ENCODE data around the gene ZBTB47.

The ZBTB47 gene

DNA sequence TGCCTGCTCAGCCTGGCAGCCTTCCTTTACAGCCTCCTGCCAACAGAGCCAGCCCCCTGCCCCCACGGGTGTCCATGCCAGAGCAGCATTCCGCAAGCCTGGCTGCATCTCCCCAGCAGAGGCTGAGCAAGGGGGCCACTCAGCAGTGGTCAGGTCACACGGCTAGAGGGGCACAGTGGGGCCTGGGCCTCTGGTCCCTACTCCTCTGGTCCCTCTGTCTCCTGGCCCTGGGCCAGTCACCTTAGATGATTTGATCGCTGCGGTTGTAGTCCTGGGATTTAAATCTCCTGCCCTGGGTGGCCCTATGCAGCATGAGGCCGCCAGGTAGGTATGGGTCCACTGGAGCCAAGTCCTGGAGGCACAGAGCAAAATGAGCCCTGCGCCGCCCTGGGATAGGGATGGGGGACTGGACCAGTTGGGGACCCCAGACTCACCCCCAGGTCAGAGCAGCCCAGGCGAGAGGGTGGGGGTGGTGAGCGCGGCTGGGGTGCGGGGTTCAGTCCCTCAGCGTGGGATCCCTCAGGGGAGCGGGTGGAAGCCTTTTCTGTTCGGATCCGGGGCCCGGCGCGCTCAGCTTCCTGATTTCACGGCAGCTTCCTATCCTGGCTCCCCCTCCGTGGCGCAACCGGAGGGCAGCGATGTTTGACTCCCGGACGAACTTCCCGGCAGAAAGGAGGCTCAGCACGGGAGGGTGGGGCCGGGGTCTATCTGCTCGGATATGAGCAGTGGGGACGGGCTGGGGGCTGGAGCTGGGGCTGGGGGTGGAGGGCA lies at the start of gene ZBTB47:
Gene ZBTB47 (plus strand): TSS at position 138 of the 771 bp plus-strand sequence. CDS start 4,659 bp downstream, outside the sequence.
- no peak for DNase-seq

DNA sequence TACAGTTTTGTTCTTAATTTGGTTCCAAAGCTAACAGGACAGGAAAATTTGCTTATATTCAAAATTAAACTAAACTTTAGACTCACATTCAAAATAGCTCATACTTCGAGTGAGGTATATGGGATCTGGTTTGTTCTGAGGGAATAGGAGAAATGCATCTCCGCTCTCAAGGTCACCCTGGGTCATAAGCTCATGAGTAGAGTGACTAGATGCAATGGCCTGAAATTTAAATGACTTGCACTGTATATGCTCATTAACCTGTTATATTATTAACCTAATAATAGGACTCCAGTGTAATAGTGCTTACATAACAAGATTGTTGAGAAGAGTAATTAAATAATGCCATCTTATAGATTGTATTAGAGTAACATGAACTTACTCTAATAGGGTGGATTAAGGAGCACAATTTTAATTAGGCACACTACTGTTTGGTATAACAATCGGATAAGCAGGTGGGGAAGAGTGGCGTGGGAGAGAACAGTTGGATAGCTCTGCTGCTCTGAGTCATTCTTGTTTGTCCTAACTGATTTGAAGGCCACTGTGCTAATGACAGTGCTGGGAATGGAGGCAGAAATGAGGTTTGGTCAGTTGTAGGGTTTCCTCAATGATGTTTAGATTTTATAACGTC lies 47.8 kb upstream of the ZBTB47 start:
- no peak for DNase-seq

DNA sequence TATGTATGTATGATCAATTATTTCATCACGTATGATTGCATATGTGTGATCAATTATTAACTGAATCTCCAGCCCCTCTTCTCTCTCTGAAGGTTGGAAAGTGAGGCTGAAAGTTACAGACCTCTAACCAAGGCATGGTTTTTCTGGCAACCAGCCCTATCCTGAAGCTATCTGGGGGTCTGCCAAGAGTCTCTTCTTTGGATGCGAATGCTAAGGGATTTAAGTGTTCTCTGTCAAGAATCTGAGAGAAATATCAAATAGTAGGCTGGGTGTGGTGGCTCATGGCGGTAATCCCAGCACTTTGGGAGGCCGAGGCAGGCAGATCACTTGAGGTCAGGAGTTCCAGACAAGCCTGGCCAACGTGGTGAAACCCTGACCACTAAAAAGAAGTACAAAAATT lies 44.9 kb upstream of the ZBTB47 start:
- DNase-seq, result no peak

DNA sequence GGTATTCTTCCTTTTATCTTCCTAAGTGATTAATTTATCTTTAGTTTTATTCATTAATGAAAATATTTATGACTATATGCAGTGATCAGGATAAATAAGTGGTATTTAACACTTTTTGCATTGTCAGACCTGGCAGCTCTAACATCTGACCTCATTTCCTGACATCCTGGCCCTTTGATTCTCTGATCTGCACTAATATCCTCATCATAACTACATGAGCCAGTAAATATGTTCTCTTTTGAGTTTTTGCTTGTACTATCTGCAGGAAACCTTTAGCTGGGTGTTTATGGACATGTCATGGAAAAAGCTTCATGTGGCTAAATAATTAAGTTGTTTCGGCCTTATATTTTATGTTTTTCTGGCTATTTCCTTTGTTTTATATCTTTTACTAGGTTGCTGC lies 42.5 kb upstream of the ZBTB47 start:
- DNase-seq, result peak in 1 of 2 donors; percentile 48

DNA sequence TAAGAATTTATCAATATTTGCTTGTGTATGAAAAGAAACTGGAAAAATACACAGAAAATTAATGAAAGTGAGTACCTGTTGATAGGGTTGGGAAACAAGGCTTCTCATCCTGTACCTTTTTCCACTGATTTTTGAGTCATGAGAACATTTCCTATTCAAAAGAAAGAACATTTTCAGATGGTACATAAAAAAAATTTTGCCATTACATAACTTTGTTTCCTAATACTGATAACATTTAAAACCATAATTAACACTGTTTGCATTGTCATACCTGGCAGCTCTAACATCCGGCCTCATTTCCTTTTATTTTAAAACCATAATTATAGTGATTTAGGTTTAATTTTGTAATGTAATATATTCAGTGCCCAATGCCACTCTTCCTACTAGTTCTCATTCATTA lies 41.3 kb upstream of the ZBTB47 start:
- DNase-seq, result peak in 1 of 2 donors; percentile 19

DNA sequence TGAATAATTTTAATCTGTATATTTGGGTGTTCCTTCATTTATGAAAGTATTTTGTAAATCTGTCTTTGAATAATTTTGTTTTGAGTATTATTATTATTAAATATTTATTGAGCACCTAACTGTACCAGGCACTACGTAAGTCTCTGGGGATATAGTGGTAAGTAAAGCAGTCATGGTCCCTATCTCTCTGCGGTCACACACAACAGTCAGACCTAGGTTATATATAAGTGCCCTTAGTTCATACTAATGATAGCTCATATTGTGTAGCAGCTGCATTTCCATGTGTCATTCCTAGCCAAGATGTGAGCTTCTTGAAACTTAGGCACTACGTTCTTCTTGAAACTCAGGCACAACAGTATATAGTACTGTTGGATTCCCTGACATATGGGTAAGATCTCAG lies 40.6 kb upstream of the ZBTB47 start:
- DNase-seq, result no peak

DNA sequence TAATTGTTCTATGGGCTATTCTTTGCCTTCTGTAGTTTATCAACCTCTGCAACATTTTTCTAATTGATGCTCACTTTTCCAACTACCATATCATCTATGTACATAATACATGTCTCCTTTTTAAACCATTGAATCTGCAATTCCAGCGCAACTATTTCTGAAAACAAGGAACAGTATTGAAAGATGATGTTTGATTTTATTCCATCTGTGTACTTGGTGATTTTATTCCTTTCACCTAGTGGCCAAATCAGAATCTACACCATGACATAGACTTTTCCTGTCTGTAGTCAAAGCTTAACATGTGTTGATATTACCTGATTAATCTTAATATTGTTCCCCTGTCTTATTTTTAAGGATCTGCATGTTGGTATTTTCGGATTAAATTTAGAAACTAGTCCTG lies 40.0 kb upstream of the ZBTB47 start:
- peak in 1 of 2 donors; percentile 37 for DNase-seq

DNA sequence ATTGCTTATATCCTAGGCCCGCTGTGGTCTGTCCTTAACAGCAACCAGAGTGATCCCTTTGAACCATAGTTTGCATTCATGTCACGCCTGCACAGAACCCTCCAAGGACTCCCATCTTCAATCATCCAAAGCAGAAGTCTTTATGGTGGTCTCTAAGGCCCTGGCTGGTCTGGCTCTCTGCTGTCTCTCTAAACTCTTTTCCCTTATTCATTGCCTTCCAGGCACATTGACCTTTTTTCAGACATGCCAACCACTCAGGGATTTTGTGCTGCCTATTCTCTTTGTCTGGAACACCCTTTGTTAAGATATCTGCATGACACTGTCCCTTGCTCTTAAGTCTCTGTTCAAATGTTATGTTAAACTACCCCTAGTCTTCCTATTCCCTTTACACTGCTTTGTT lies 21.9 kb upstream of the ZBTB47 start:
- DNase-seq, result no peak

DNA sequence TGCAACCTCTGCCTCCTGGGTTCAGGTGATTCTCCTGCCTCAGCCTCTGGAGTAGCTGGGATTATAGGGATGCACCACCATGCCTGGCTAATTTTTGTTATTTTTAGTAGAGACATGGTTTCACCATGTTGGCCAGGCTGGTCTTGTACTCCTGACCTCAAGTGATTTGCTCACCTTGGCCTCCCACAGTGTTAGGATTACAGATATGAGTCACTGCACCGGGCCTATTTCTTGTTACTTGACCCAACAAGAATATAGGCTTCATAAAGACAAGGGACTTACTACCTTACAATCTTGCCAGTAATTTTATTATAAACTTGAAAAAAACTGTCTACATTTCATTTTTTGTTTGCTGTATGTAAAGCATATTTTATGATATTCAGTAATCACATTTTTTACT lies 21.4 kb upstream of the ZBTB47 start:
- DNase-seq, result no peak

DNA sequence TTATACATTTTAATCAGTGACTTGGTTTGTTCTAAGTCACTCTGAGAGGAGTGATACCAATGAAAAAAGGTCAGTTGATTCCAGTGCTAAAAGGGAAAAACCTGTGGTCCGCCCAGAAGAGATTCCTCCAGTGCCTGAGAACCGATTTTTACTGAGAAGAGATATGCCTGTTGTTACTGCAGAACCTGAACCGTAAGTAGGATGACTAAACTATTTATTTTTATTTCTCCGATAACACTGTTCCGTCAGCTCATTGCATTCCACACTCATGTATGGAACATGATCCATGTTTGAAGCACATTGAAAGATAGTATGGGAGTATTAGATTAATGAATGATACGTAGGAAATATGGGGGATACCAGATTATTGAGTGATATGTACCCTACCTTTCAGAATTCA lies 20.0 kb upstream of the ZBTB47 start:
- DNase-seq, result no peak

DNA sequence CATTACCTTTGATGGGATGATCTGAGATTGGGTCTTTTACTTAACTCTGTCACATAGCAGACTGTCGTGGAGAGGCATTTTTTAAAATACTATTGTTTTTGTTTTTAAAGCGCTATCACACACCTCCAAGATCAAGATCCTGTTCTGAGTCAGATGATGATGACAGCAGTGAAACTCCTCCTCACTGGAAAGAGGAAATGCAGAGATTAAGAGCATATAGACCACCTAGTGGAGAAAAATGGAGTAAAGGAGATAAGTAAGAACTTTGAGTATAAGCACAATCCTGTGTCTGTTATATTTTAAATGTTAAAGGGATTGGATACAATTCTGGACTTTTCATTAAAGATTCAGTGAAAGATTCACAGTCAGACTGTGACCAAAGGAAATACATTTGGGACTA lies 18.4 kb upstream of the ZBTB47 start:
- peak in 1 of 2 donors; percentile 34 for DNase-seq

DNA sequence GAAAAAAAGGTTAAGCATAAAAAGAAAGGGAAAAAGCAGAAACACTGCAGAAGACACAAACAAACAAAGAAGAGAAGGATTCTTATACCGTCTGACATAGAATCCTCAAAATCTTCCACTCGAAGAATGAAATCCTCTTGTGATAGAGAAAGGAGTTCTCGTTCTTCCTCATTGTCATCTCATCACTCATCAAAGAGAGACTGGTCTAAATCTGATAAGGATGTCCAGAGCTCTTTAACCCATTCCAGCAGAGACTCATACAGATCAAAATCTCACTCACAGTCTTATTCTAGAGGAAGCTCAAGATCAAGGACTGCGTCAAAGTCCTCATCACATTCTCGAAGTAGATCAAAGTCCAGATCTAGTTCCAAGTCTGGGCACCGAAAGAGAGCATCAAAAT lies 16.5 kb upstream of the ZBTB47 start:
- DNase-seq, result no peak

DNA sequence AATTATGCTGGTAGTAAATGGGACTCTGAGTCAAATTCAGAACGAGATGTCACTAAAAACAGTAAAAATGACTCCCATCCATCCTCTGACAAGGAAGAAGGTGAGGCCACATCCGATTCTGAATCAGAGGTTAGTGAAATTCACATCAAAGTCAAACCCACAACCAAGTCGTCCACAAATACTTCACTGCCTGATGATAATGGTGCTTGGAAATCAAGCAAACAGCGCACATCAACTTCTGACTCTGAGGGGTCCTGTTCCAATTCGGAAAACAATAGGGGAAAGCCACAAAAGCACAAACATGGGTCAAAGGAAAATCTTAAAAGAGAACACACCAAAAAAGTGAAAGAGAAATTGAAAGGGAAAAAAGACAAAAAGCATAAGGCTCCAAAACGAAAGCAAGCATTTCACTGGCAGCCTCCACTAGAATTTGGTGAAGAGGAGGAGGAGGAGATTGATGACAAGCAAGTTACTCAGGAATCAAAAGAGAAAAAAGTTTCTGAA lies 15.1 kb upstream of the ZBTB47 start:
- DNase-seq, result peak in 1 of 2 donors; percentile 75

DNA sequence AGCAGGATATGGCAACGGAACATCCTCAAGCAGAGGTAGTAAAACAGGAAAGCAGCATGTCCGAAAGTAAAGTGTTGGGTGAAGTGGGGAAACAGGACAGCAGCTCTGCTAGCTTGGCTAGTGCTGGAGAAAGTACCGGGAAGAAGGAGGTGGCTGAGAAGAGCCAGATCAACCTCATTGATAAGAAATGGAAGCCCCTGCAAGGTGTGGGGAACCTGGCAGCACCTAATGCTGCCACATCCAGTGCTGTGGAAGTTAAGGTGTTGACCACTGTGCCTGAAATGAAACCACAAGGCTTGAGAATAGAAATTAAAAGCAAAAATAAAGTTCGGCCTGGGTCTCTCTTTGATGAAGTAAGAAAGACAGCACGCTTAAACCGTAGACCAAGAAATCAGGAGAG lies 14.3 kb upstream of the ZBTB47 start:
- DNase-seq, result peak in 1 of 2 donors; percentile 39

DNA sequence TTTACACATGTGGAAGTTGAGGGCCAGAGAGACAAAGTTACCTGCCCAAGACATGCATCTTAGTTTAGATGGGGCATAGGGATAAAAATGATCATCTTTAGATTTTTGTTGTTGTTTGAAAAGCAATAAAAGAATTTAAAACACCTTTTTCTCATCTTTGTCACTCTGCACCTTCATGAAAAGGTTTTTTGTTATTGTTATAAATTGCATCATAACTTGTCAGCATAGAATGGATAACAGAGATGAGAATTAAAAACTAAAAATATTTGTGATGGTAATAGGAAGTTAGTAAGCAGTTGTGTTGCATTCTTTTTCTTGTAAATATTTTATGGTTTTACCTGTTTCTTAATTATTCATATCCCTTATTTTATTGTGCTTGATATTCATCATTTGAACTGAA lies 13.4 kb upstream of the ZBTB47 start:
- no peak for DNase-seq

DNA sequence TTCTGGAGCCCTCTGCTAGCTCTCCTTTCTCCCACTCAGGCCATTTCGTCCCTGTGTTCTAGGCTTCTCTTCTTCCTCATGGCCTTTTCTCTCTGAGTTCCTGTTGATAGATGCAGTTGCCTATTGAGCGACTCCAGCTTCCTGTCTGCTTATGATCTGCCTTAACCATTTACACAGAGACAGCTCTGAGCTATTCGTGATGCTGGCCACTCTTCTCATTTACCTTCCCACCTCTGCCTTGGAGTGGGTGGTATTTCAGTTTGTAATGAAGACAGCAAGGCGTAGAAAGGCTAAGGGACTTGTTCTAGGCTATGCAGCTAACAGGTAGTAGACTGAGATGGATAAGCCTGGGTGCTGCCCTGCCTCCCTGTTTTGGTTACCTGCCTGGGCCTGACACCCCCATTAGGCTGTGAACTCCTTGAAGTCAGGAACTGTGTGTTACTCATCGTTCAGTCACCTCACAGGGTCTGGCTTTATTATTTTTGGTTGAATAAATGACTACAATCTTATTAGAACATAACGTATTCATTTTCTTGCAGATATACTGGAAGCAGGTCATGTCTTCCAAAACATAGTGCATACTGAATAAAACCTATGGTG lies 12.6 kb upstream of the ZBTB47 start:
- DNase-seq, result no peak

DNA sequence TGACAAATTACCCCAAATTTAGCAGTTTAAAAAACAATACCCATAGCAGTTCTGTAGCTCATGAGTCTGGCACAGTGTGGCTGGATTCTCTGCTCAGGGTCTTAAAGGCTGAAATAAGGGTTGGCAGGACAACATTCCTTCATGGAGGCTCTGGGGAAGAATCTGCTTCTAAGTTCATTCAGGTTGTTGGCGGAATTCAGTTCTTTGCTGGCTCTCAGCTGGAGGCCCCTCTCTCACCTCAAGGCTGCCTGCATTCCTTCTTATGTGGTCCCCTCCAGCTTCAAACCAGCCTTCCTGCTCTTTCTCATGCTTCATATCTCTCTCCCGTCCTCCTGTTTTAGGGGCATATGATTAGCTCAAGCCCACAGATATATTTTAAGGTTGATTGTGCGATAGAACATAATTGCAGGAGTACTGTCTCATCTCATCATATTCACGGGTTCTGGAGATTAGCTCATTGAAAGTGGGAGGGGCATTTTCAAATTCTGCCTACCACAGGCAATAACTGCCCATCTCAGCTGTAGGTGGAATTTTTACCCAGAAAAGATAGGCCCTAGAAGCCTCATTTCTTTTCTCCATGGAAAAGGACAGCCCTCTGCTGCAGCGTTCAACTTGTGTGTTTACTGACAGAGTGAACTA lies 5.6 kb upstream of the ZBTB47 start:
- no peak for DNase-seq

DNA sequence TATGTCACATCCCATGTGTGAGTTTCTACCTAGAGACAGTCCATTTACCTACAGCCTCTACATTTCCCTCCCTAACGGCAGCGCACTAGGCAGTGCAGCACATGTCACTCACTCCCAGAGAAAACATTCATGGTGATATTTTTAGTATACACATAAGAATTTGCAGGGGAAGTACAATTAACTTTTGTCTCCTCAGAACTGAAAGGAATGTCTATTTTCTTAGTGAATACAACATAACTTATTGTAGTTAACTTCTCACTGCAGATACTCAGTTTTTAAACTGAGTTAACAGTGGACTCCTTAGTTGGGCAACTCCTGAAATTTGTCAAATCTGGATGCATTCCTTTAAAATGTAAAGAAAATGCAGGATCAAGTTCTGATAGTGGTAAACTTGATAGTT lies 4.5 kb upstream of the ZBTB47 start:
- no peak for DNase-seq

DNA sequence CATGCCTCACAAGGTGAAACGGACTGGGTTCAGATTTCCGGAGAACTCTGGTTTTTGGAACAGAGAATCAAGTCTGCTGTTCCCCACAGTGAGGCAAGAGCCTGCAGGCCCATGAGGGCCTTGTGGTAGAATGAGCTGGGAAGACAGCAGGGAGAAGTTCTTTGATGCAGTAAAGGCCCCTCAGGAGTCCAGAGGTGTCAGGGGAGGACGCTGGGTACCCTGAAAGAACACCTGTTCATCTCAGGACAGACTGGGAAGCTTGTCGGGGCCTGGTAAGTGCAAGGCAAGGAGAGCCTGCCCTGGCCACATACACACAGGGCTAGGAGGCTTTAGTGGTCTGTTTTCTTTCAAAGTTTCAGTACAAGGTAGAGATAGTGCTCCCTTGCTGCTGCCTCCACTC lies 3.7 kb upstream of the ZBTB47 start:
- DNase-seq, result no peak

DNA sequence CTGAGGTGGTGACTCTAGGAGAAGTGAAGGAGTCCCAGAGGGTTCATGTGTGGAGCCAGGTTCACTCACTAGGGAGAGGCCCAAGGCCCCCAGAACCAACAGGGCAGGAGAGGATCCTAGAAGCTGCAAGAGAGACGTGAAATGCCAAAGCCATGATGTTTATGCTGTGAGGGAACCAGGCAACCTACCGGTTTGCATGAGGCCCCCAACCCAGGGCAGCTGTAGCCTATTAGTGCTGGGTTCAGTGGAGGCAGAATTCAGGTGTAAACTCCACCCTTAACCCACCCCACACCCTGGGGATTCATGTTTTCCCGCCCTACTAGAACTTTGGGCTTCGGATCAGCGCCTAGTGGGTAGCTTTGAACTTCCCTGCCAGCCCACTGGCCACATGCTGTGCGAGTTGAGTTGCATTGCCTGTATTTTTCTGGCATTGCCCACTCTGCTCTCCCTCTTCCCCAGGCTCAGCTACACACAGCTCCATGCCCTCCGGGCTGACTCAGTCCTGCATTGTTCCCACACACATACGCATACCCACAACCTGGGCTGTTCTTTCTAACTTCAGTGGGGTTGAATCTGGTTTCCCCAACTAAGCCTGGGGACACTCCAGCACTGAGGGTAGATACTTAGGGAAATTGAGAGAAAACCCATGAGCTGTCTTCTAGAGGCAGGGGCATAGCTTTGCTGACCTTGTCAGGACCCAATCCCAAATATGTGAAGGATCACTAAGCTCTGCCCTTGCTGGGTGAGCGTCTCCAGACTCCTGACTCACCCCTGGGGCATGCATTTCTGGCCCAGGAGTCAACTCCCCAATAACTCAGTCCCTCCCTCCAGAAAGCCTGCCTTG lies 2.0 kb upstream of the ZBTB47 start:
- no peak for DNase-seq

DNA sequence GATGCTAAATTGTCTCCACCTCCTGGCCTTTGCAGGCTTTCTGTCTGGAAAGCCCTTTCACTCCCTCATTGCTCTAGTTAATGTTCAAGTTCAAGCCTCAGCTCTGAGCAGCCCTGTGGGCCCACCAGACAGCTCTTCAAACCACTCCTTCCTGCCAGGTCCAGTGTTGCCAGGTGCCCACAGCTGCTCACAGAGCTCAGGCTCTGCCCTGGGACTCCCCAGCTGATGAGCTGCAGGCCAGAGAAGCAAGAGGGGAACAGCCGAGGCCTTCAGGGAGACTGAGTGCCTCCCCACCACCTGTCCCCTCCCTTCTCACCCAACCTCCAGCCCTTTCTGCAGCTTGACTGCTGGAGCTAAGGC lies 1.3 kb upstream of the ZBTB47 start:
- no peak for DNase-seq

DNA sequence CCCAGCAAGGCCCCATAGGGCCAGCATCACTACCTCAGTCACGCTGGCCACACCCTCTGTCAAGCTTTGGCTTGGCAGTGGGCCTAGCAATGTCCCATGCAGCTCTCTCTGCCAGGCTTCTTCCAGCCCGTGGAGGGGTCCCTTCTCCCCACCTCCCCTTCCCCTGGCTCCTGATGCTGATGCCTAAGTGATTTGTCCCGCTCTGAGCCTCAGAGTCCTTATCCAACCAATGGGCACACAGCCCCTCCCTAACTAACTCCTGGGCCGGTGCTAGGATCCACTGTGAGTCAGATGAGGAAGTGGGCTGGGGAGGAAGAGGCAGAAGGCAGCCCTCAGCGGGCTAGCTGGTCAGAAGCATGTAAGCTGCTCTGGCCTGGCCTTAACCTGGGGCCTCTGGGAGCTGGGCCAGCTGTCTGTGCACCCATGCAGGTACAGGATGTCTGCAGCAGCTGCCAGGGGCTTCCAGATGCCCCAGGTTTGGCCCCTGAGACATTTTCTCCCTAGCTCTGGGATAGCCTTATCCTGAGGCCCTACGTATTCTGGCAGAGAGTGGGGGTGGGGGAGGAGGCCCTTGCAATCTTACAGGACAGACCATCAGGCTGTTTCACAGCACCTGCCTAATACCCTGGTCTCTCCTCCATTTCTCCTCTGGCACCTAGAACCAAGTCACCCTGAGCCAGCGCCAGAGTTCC lies 740 bp upstream of the ZBTB47 start:
- peak in 1 of 2 donors; percentile 50 for DNase-seq
